ENCODE data around the gene LIPN. TPM values are rescaled to one million over a fixed set of nuclear protein-coding genes. Genes with fewer than 3 reads are reported as not detected.

Gene LIPN
- total RNA-seq, 2 donors from 2014 or later: 0.80 TPM; not detected in 1

DNA sequence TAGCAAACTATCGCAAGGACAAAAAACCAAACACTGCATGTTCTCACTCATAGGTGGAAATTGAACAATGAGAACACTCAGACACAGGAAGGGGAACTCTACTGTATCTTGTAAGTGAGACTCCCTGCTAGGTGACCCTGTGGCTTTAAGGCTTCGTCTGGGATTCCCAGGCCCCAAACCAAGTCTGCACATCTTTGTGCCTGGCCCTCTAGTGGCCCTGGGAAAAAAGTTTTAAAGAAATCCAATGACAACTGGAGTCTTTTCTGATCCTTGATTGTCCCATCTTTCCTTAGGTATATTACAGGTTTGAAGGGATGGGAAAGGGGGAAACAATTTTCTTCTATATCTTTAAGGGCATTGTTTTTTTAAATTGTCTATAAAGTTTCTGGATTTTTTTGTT lies 32.1 kb downstream of the LIPN start:
- Mint-ChIP-seq H3K4me3 (no peak overlapping the region), H3K27ac (no peak overlapping the region), H3K36me3 (ENCODE audit: low read depth) (no peaks in the 10 kb centered on the region), H3K27me3 (no peaks in the 10 kb centered on the region), H3K4me1 (peaks cover 5% of the 10 kb centered on the region)
- ATAC-seq (no peak), DNase-seq (no peak)
- H3K9me3 ChIP-seq (ENCODE audit: control insufficient read depth, low read length, poor library complexity, severe bottlenecking): no peaks in the 10 kb centered on the region

DNA sequence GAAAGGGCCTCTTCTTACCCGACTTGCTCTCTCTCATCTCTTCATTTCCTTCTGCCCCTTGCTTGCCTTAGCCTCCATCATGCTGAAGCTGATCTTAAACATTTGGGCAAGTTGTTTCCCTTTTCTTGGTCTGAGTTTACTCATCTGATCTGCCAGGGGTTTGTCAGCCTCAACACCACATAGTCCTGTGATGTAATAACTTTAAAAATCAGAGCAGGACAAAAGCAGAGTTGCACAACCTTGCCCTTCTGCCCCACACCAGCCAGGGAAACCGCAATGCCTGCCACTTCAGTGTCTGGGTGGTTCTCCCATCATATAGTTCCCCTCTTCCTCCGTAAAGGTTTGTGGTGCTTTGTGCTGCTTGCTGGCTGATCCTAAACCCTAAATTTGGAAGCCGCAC lies 32.8 kb downstream of the LIPN start:
- no peaks in the 10 kb centered on the region for H3K9me3 ChIP-seq (ENCODE audit: control insufficient read depth, low read length, poor library complexity, severe bottlenecking)
- H3K4me1 Mint-ChIP-seq: peaks cover 5% of the 10 kb centered on the region
- no peaks in the 10 kb centered on the region for H3K27me3 Mint-ChIP-seq
- no peak overlapping the region for H3K4me3 Mint-ChIP-seq
- peak overlapping the region; percentile 39 for H3K27ac Mint-ChIP-seq
- H3K36me3 Mint-ChIP-seq (ENCODE audit: low read depth): no peaks in the 10 kb centered on the region
- ATAC-seq: peak; percentile 23
- DNase-seq: no peak

- no peaks in the 10 kb centered on the region for H3K9me3 ChIP-seq (ENCODE audit: control insufficient read depth, low read length, poor library complexity, severe bottlenecking)
- Mint-ChIP-seq H3K4me1 (peaks cover 5% of the 10 kb centered on the region), H3K36me3 (ENCODE audit: low read depth) (no peaks in the 10 kb centered on the region), H3K27ac (peak overlapping the region; percentile 39), H3K4me3 (peak overlapping the region; percentile 56), H3K27me3 (peaks cover 6% of the 10 kb centered on the region)
- no peak for DNase-seq
- peak; percentile 68 for ATAC-seq
Measured at GRCh38 chr10:88793712-88794299, 34.0 kb downstream of the LIPN start.

GRCh38 chr10:88794731-88795130 lies 34.9 kb downstream of the LIPN start:
- Mint-ChIP-seq H3K27ac (no peak overlapping the region), H3K4me3 (no peak overlapping the region), H3K27me3 (peaks cover 6% of the 10 kb centered on the region), H3K36me3 (ENCODE audit: low read depth) (no peaks in the 10 kb centered on the region), H3K4me1 (peaks cover 5% of the 10 kb centered on the region)
- no peak for DNase-seq
- H3K9me3 ChIP-seq (ENCODE audit: control insufficient read depth, low read length, poor library complexity, severe bottlenecking): no peaks in the 10 kb centered on the region
- no peak for ATAC-seq

- H3K27ac Mint-ChIP-seq: no peak overlapping the region
- H3K9me3 ChIP-seq (ENCODE audit: control insufficient read depth, low read length, poor library complexity, severe bottlenecking): no peaks in the 10 kb centered on the region
- peaks cover 6% of the 10 kb centered on the region for H3K27me3 Mint-ChIP-seq
- peaks cover 2% of the 10 kb centered on the region for H3K4me1 Mint-ChIP-seq
- H3K4me3 Mint-ChIP-seq: no peak overlapping the region
- DNase-seq: no peak
- no peak for ATAC-seq
- no peaks in the 10 kb centered on the region for H3K36me3 Mint-ChIP-seq (ENCODE audit: low read depth)
Measured at GRCh38 chr10:88800152-88801125, 40.6 kb downstream of the LIPN start.

DNA sequence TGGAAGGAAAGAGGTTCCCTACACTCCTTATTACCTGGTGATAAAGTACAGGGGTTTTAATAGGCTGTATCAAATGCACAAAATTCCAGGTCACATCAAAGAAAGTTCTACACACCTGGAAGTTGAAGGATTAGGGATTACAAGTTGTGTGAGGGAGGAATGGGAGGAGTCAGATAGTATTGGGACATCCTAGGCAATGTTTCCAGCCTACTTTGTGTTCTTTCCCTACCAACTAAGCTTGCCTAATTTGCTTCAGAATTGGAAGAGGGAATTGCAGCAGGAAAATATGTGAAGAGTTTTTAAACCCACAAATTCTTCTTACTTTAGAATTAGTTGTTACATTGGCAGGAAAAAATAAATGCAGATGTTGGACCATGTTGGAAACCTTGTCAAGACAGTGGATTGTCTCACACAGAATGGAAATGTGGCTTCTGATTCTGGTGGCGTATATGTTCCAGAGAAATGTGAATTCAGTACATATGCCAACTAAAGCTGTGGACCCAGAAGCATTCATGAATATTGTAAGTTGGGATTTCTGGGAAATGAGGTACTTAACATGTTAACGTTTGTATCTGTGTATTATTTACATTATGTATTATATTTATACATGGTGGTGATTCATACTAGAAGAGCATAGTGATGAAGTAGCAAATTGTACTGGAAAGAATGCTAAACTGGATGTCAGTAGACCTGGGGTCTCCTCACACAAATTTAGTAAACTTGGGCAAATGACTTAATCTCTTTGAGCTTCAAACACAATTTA lies 42.9 kb downstream of the LIPN start, which contains the start of gene LIPM:
LIPM (plus strand) TSS at position 208 of the 763 bp plus-strand sequence; CDS start at position 375, 167 bp downstream.
- no peaks in the 10 kb centered on the region for H3K36me3 Mint-ChIP-seq (ENCODE audit: low read depth)

DNA sequence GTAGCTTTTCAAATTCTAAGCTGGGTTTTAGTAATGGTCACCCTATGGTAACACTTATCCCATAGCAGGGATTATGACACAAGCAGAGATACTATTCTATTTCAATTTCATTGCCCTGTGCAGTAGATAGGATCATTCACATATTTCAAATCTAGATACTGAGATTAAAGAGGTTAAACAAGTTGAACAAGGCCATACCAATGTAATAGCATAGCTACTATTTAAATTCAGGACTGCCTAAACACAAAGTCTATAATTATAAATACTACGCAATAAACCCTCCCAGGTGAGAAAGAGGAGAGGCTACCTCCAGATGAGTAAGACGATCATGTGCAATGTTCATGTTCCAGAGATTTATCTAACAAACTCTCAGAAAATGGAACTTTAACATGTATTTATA lies 43.8 kb downstream of the LIPN start:
- peaks cover 3% of the 10 kb centered on the region for H3K4me1 Mint-ChIP-seq
- DNase-seq (no peak), ATAC-seq (no peak)
- no peak overlapping the region for H3K27ac Mint-ChIP-seq
- no peaks in the 10 kb centered on the region for H3K9me3 ChIP-seq (ENCODE audit: control insufficient read depth, low read length, poor library complexity, severe bottlenecking)
- H3K27me3 Mint-ChIP-seq: no peaks in the 10 kb centered on the region
- H3K4me3 Mint-ChIP-seq: no peak overlapping the region
- H3K36me3 Mint-ChIP-seq (ENCODE audit: low read depth): no peaks in the 10 kb centered on the region

More for the DNA sequence above, 42.9 kb downstream of the LIPN start, which contains the start of gene LIPM:
- DNase-seq (no peak), ATAC-seq (no peak)
- no peak within 1 kb of the TSS for H3K4me3 Mint-ChIP-seq
- no peak within 1 kb of the TSS for H3K27ac Mint-ChIP-seq
- H3K9me3 ChIP-seq (ENCODE audit: control insufficient read depth, low read length, poor library complexity, severe bottlenecking): no peaks in the 10 kb centered on the region
- peaks cover 3% of the 10 kb centered on the region for H3K4me1 Mint-ChIP-seq
- H3K27me3 Mint-ChIP-seq: peaks cover 6% of the 10 kb centered on the region

GRCh38 chr10:88804083-88804812 lies 44.4 kb downstream of the LIPN start:
- no peak for DNase-seq
- peaks cover 3% of the 10 kb centered on the region for H3K4me1 Mint-ChIP-seq
- H3K36me3 Mint-ChIP-seq (ENCODE audit: low read depth): no peaks in the 10 kb centered on the region
- no peak for ATAC-seq
- H3K9me3 ChIP-seq (ENCODE audit: control insufficient read depth, low read length, poor library complexity, severe bottlenecking): no peaks in the 10 kb centered on the region
- no peaks in the 10 kb centered on the region for H3K27me3 Mint-ChIP-seq
- H3K4me3 Mint-ChIP-seq: no peak overlapping the region
- H3K27ac Mint-ChIP-seq: no peak overlapping the region

- Mint-ChIP-seq H3K4me1 (peaks cover 6% of the 10 kb centered on the region), H3K27ac (no peak overlapping the region), H3K36me3 (ENCODE audit: low read depth) (no peaks in the 10 kb centered on the region), H3K4me3 (no peak overlapping the region), H3K27me3 (no peaks in the 10 kb centered on the region)
- DNase-seq (no peak), ATAC-seq (no peak)
- no peaks in the 10 kb centered on the region for H3K9me3 ChIP-seq (ENCODE audit: control insufficient read depth, low read length, poor library complexity, severe bottlenecking)
Measured at GRCh38 chr10:88805361-88805760, 45.5 kb downstream of the LIPN start.

- no peak for ATAC-seq
- H3K27me3 Mint-ChIP-seq: no peaks in the 10 kb centered on the region
- peaks cover 6% of the 10 kb centered on the region for H3K4me1 Mint-ChIP-seq
- no peaks in the 10 kb centered on the region for H3K9me3 ChIP-seq (ENCODE audit: control insufficient read depth, low read length, poor library complexity, severe bottlenecking)
- no peak for DNase-seq
- no peak overlapping the region for H3K27ac Mint-ChIP-seq
- no peak overlapping the region for H3K4me3 Mint-ChIP-seq
- H3K36me3 Mint-ChIP-seq (ENCODE audit: low read depth): no peaks in the 10 kb centered on the region
Measured at GRCh38 chr10:88805924-88806323, 46.1 kb downstream of the LIPN start.

GRCh38 chr10:88809621-88810020 lies 49.8 kb downstream of the LIPN start:
- DNase-seq (no peak), ATAC-seq (no peak)
- Mint-ChIP-seq H3K4me3 (no peak overlapping the region), H3K27me3 (no peaks in the 10 kb centered on the region), H3K36me3 (ENCODE audit: low read depth) (no peaks in the 10 kb centered on the region), H3K4me1 (peaks cover 10% of the 10 kb centered on the region), H3K27ac (peak overlapping the region; percentile 21)
- H3K9me3 ChIP-seq (ENCODE audit: control insufficient read depth, low read length, poor library complexity, severe bottlenecking): no peaks in the 10 kb centered on the region

- Mint-ChIP-seq H3K27ac (peak overlapping the region; percentile 21), H3K4me3 (no peak overlapping the region), H3K27me3 (no peaks in the 10 kb centered on the region), H3K36me3 (ENCODE audit: low read depth) (no peaks in the 10 kb centered on the region), H3K4me1 (peaks cover 16% of the 10 kb centered on the region)
- DNase-seq (no peak), ATAC-seq (peak; percentile 86)
- H3K9me3 ChIP-seq (ENCODE audit: control insufficient read depth, low read length, poor library complexity, severe bottlenecking): no peaks in the 10 kb centered on the region
Measured at GRCh38 chr10:88810196-88810961, 50.6 kb downstream of the LIPN start.

All from T-helper 17 cell (primary cell).